ENCODE measurements around the gene TSC22D3. TPM values are rescaled to one million over a fixed set of nuclear protein-coding genes. Genes with fewer than 3 reads are reported as not detected.
A peak's percentile ranks its signal among the peaks of the same experiment; 100 is the strongest.

TSC22D3 gene
- total and polyA plus RNA-seq, 12 donors: 26.3 to 153 (median 36.9) TPM

- WGBS, 2 donors: 50 to 65% methylated on average over 3 of the region's 3 CpGs
- Histone ChIP-seq H3K36me3 (peaks cover 0 to 24% (median 0%) of the 10 kb centered on the region in 9 donors), H3K9me3 (no peaks in the 10 kb centered on the region), H3K4me1 (peaks cover 3 to 63% (median 31%) of the 10 kb centered on the region in 9 donors), H3K27ac (peak overlapping the region in 4 of 10 donors; percentile 95 to 96 (median 96)), H3K4me3 (peak overlapping the region in 1 of 10 donors; percentile 67), H3K27me3 (peaks cover 0 to 23% (median 0%) of the 10 kb centered on the region in 7 donors)
- intact Hi-C loops (cut with DNase I): loop anchor here in 7 of 10 donors (2.0 to 10.0 kb wide), 5 partner anchors 41 to 59 kb away; partner anchors contain the start of genes NCBP2L (in 5 of the 7) and TSC22D3 (in 4 of the 7)
- ATAC-seq (peak in 5 of 8 donors; percentile 15 to 50 (median 41)), DNase-seq (peak in 1 of 2 donors; percentile 68)
- peak; percentile 44 to 85 (median 69) for TF ChIP-seq CTCF (IDR thresholded peaks at IDR 0.05)
Observed at GRCh38 chrX:107718156-107718621, 57.4 kb downstream of the TSC22D3 start.

GRCh38 chrX:107716816-107717700 is 58.5 kb downstream of the TSC22D3 start:
- Histone ChIP-seq H3K4me1 (peaks cover 3 to 61% (median 31%) of the 10 kb centered on the region in 9 donors), H3K27me3 (peaks cover 0 to 23% (median 0%) of the 10 kb centered on the region in 7 donors), H3K4me3 (peak overlapping the region; percentile 42 to 81 (median 74)), H3K9me3 (no peaks in the 10 kb centered on the region), H3K36me3 (peaks cover 0 to 25% (median 0%) of the 10 kb centered on the region in 9 donors), H3K27ac (peak overlapping the region; percentile 81 to 99 (median 95))
- intact Hi-C loops (cut with DNase I): loop anchor here in 9 of 10 donors (1.0 to 10.0 kb wide), 10 partner anchors 39 to 60 kb away; partner anchors contain the start of genes NCBP2L (in 5 of the 9) and TSC22D3 (in 5 of the 9)
- ATAC-seq (peak; percentile 81 to 90 (median 87)), DNase-seq (peak; percentile 81 to 90)
- 11 to 16% methylated on average over 28 to 29 of the region's 29 CpGs for WGBS, 2 donors
- no peak for TF ChIP-seq CTCF (IDR thresholded peaks at IDR 0.05)

- H3K36me3 ChIP-seq: peaks cover 0 to 25% (median 0%) of the 10 kb centered on the region in 9 donors
- TF ChIP-seq CTCF (IDR thresholded peaks at IDR 0.05): no peak
- peaks cover 0 to 23% (median 0%) of the 10 kb centered on the region in 7 donors for H3K27me3 ChIP-seq
- intact Hi-C loops (cut with DNase I): loop anchor here in 8 of 10 donors (1.0 to 10.0 kb wide), 9 partner anchors 39 to 61 kb away; partner anchors contain the start of genes NCBP2L (in 5 of the 8) and TSC22D3 (in 5 of the 8)
- H3K27ac ChIP-seq: peak overlapping the region; percentile 81 to 99 (median 95)
- peak overlapping the region; percentile 42 to 81 (median 74) for H3K4me3 ChIP-seq
- 1% methylated on average over 26 to 49 of the region's 52 CpGs for WGBS, 2 donors
- DNase-seq (peak in 1 of 2 donors; percentile 24), ATAC-seq (peak in 7 of 8 donors; percentile 5 to 63 (median 49))
- H3K9me3 ChIP-seq: no peaks in the 10 kb centered on the region
- H3K4me1 ChIP-seq: peaks cover 3 to 61% (median 29%) of the 10 kb centered on the region in 9 donors
Observed at GRCh38 chrX:107716118-107716684, 59.4 kb downstream of the TSC22D3 start.

All from heart right ventricle (tissue), 16 donors.